ENCODE measurements around the gene STX1A.

GRCh38 chr7:73762659-73762999, 43.2 kb upstream of the STX1A start:
- TF ChIP-seq CTCF (IDR thresholded peaks at IDR 0.05; ENCODE audit: low read length) (no peak), EZH2 (IDR thresholded peaks at IDR 0.05; ENCODE audit: borderline replicate concordance, low read length) (no peak)

Measured in OCI-LY1 (cell line).